Measurements from ENCODE around the gene FDCSP. TPM values are rescaled to one million over a fixed set of nuclear protein-coding genes. Genes with fewer than 3 reads are reported as not detected.

Gene FDCSP
- total and polyA plus RNA-seq, 12 donors = not detected

GRCh38 chr4:70277121-70277520 lies 51.2 kb downstream of the FDCSP start:
- peaks cover 0 to 17% (median 0%) of the 10 kb centered on the region in 11 donors for H3K9me3 ChIP-seq

GRCh38 chr4:70280567-70280966 lies 54.6 kb downstream of the FDCSP start:
- intact Hi-C loops (cut with DNase I) = no loop called here
- Histone ChIP-seq H3K9me3 (peaks cover 0 to 17% (median 0%) of the 10 kb centered on the region in 11 donors), H3K4me1 (no peaks in the 10 kb centered on the region), H3K27me3 (no peaks in the 10 kb centered on the region), H3K27ac (no peak overlapping the region), H3K4me3 (no peak overlapping the region), H3K36me3 (no peaks in the 10 kb centered on the region)
- 45 to 58% methylated on average over 1 of the region's 1 CpG for WGBS, 2 donors
- no peak for TF ChIP-seq CTCF (IDR thresholded peaks at IDR 0.05)
- ATAC-seq = no peak
- DNase-seq = no peak

More at GRCh38 chr4:70277121-70277520, 51.2 kb downstream of the FDCSP start:
- TF ChIP-seq CTCF (IDR thresholded peaks at IDR 0.05) = no peak
- Histone ChIP-seq H3K27ac (no peak overlapping the region), H3K4me3 (no peak overlapping the region), H3K4me1 (no peaks in the 10 kb centered on the region), H3K27me3 (no peaks in the 10 kb centered on the region), H3K36me3 (no peaks in the 10 kb centered on the region)
- WGBS, 2 donors = 93 to 94% methylated on average over 2 of the region's 2 CpGs
- DNase-seq = no peak
- intact Hi-C loops (cut with DNase I) = no loop called here
- no peak for ATAC-seq

Other genes with a start within 250 kb of the FDCSP start
- not detected for gene STATH, start 230.2 kb upstream of the FDCSP start, total RNA-seq
- gene STATH, start 230.2 kb upstream of the FDCSP start, polyA plus RNA-seq = not detected
- not detected for gene HTN3, start 197.7 kb upstream of the FDCSP start, total RNA-seq
- not detected for gene HTN3, start 197.7 kb upstream of the FDCSP start, polyA plus RNA-seq
- not detected for gene HTN1, start 175.7 kb upstream of the FDCSP start, total RNA-seq
- gene HTN1, start 175.7 kb upstream of the FDCSP start, polyA plus RNA-seq = not detected
- gene PRR27, start 71.9 kb upstream of the FDCSP start, total RNA-seq = not detected
- not detected for gene PRR27, start 71.9 kb upstream of the FDCSP start, polyA plus RNA-seq
- gene ODAM, start 30.4 kb upstream of the FDCSP start, total RNA-seq = not detected
- under 1 TPM in 1 of 2 donors, not detected in 1; 0.03 TPM for gene ODAM, start 30.4 kb upstream of the FDCSP start, polyA plus RNA-seq
- not detected for gene CSN3, start 16.5 kb downstream of the FDCSP start, total RNA-seq
- not detected for gene CSN3, start 16.5 kb downstream of the FDCSP start, polyA plus RNA-seq
- not detected for gene CABS1, start 108.9 kb downstream of the FDCSP start, total RNA-seq
- not detected for gene CABS1, start 108.9 kb downstream of the FDCSP start, polyA plus RNA-seq
- not detected for gene SMR3A, start 134.6 kb downstream of the FDCSP start, total RNA-seq
- gene SMR3A, start 134.6 kb downstream of the FDCSP start, polyA plus RNA-seq = not detected
- gene SMR3B, start 157.0 kb downstream of the FDCSP start, total RNA-seq = not detected
- not detected for gene SMR3B, start 157.0 kb downstream of the FDCSP start, polyA plus RNA-seq
- gene OPRPN, start 171.8 kb downstream of the FDCSP start, total RNA-seq = not detected
- gene OPRPN, start 171.8 kb downstream of the FDCSP start, polyA plus RNA-seq = not detected
- gene MUC7, start 246.1 kb downstream of the FDCSP start, total RNA-seq = not detected
- gene MUC7, start 246.1 kb downstream of the FDCSP start, polyA plus RNA-seq = not detected

Data from heart right ventricle (tissue), 16 donors.